HG03045 (cell line): ENCODE results near the gene OR4D11.
"Not testable (repeated sequence)": the region's sequence is repeated elsewhere in the genome, so short reads cannot be mapped to it uniquely, and the experiment has no call there.

Source experiments
- ATAC-seq: cut with Tn5 transposase; IDR thresholded peaks from one replicate; pipeline ENCODE4 v1.9.1; 2021; ENCODE audit warnings: mild to moderate bottlenecking, moderate library complexity; ENCODE audit not compliant: unreplicated experiment

OR4D11 gene

DNA sequence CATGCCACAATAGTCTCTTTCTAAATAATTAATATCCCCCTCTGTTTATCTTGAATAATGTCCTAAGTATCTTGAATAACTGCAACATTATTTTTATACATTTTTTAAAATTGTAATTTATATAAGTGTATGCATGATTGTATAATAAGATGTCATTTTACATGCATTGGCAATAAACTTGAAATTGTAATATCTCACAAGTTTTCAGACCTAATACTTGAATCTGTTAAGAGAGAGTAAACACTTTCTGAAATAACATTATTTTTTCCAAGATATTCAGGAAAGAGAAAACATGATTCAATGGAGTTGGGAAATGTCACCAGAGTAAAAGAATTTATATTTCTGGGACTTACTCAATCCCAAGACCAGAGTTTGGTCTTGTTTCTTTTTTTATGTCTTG, at the start of gene OR4D11:
TSS of gene OR4D11 (plus strand) at position 301 of the 400 bp plus-strand sequence. CDS start at position 301, 0 bp downstream.
- no peak for ATAC-seq

GRCh38 chr11:59456661-59457060, 46.7 kb upstream of the OR4D11 start, which contains the start of gene OR4D6:
Gene OR4D6, plus strand, starts transcription at chr11:59456961. Its CDS starts 0 bp downstream, at chr11:59456961.
- ATAC-seq, result no peak

DNA sequence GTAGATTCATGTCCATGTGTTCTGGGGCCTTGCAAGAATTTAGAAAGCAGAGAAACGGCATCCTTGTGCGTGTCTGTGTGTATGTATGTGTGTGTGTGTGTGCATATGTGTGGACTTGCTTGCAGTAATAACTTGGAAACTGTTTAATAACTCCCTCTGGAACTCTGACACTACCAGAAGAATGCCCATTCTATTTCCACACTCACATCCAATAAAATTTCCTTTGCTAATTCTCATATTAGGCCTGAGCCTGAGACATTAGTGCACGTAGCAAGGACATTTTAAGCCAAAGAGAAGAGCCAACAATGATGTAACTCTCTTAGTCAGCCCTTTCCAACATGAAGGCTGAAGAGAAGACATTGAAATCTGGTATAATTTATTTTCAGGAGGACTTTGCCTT, 43.5 kb upstream of the OR4D11 start:
- ATAC-seq, result no peak

DNA sequence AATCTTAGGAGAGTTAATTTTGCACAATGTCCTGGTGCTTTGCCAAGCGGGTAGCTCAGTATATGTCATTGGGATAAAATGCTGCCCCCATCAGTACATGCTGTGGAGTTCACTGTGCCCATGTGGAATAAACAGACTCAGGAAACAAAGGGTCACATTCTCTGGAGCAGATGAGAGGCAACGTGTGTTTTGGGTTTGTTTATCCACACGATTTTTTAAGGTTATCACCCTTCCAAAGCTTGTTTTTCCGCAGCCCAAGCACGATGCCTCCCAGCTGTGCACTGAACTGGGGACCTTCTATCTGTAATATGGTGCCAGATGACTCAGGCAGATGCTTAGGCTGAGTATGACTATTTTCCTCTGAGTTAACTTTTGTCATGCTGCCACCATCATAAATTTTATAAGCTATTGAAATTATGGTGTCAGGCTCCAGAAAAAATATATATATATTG, 40.2 kb upstream of the OR4D11 start:
- no peak for ATAC-seq

- ATAC-seq, result no peak
These were observed 30.4 kb upstream of the OR4D11 start, which contains the start of gene OR4D10 for GRCh38 chr11:59473015-59473414. Gene OR4D10, plus strand, starts transcription at chr11:59473315. Its CDS starts 4,115 bp downstream, at chr11:59477430.

GRCh38 chr11:59475176-59475575, 28.2 kb upstream of the OR4D11 start:
- ATAC-seq, result no peak

GRCh38 chr11:59479906-59480305, 23.5 kb upstream of the OR4D11 start:
- ATAC-seq, result no peak

GRCh38 chr11:59480359-59480758, 23.0 kb upstream of the OR4D11 start:
- ATAC-seq, result no peak

DNA sequence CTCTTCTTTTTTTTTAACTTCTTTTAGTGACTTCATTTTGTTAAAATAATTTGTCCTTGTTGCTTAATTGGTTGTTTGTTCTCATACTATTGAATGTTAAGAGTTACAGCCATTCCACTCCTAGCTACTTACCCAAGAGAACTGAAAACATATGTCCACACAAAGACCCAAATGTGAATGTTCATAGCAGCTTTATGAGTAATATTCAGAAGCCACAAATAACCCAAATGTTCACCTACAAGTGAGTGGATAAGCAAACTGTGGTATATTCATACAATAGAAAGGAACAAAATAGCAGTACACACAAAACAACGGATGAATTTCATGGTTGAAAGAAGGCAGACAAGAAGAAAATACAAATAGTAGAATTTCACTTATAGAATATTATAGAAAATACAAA, 1.4 kb upstream of the OR4D11 start:
- no peak for ATAC-seq

- ATAC-seq, result no peak
These were observed 7.7 kb downstream of the OR4D11 start, which contains the start of gene OR4D9 for GRCh38 chr11:59510941-59511589. Gene OR4D9, plus strand, starts transcription at chr11:59511539. Its CDS starts 3,374 bp downstream, at chr11:59514913.

- no peak for ATAC-seq
These were observed 8.3 kb downstream of the OR4D11 start for GRCh38 chr11:59511675-59512074.

GRCh38 chr11:59520139-59520538, 16.8 kb downstream of the OR4D11 start:
- not testable (repeated sequence) for ATAC-seq

DNA sequence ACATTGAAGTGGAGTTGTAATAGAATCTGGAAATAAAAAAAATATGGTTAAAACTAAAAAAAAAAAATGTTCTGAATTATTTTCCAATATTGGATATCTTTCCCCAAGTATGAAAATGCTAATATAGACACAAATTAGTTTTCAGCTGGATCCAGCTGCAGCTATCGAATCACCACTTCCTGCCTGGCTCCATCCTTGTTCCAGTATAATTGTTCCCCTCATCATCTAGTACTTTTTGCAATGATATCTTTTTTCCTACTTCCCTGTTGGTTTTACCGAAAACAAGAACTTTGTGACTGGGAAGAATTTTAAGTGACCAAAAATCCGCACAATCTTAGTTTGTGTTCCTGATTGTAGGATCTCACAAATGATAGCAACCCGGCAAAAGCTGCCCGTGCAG, 17.4 kb downstream of the OR4D11 start:
- no peak for ATAC-seq

GRCh38 chr11:59523541-59523940, 20.2 kb downstream of the OR4D11 start:
- ATAC-seq, result no peak

GRCh38 chr11:59528711-59529110, 25.3 kb downstream of the OR4D11 start:
- ATAC-seq, result no peak

GRCh38 chr11:59532620-59533019, 29.2 kb downstream of the OR4D11 start:
- ATAC-seq, result no peak

- no peak for ATAC-seq
These were observed 31.3 kb downstream of the OR4D11 start for GRCh38 chr11:59534676-59535075.

GRCh38 chr11:59542142-59542810, 38.9 kb downstream of the OR4D11 start:
- no peak for ATAC-seq

DNA sequence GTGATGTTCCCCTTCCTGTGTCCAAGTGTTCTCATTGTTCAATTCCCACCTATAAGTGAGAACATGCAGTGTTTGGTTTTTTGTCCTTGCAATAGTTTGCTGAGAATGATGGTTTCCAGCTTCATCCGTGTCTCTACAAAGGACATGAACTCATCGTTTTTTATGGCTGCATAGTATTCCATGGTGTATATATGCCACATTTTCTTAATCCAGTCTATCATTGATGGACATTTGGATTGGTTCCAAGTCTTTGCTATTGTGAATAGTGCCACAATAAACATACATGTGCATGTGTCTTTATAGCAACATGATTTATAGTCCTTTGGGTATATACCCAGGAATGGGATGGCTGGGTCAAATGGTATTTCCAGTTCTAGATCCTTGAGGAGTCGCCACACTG, 40.3 kb downstream of the OR4D11 start:
- not testable (repeated sequence) for ATAC-seq

GRCh38 chr11:59544869-59545178, 41.4 kb downstream of the OR4D11 start:
- no peak for ATAC-seq

GRCh38 chr11:59545179-59546020, 42.0 kb downstream of the OR4D11 start:
- ATAC-seq, result no peak
